ENCODE measurements around the gene SPTLC1.

The SPTLC1 gene

GRCh38 chr9:92077888-92078287, 37.3 kb downstream of the SPTLC1 start:
- no peak for DNase-seq

GRCh38 chr9:92071634-92072033, 43.6 kb downstream of the SPTLC1 start:
- no peak for DNase-seq

GRCh38 chr9:92066168-92066567, 49.0 kb downstream of the SPTLC1 start:
- no peak for DNase-seq

- DNase-seq: no peak
Observed at GRCh38 chr9:92064711-92065110, 50.5 kb downstream of the SPTLC1 start.

GRCh38 chr9:92061184-92061583, 54.0 kb downstream of the SPTLC1 start:
- DNase-seq: no peak

- DNase-seq: no peak
Observed at GRCh38 chr9:92059661-92060060, 55.6 kb downstream of the SPTLC1 start.

GRCh38 chr9:92058723-92059444, 56.3 kb downstream of the SPTLC1 start:
- no peak for DNase-seq

- DNase-seq: no peak
Observed at GRCh38 chr9:92058026-92058425, 57.2 kb downstream of the SPTLC1 start.

- DNase-seq: no peak
Observed at GRCh38 chr9:92057226-92057625, 58.0 kb downstream of the SPTLC1 start.

GRCh38 chr9:92055624-92056023, 59.6 kb downstream of the SPTLC1 start:
- DNase-seq: no peak

- no peak for DNase-seq
Observed at GRCh38 chr9:92048924-92049625, 66.1 kb downstream of the SPTLC1 start.

GRCh38 chr9:92047500-92047899, 67.7 kb downstream of the SPTLC1 start:
- no peak for DNase-seq

- no peak for DNase-seq
Observed at GRCh38 chr9:92046676-92047075, 68.5 kb downstream of the SPTLC1 start.

- no peak for DNase-seq
Observed at GRCh38 chr9:92044936-92045335, 70.3 kb downstream of the SPTLC1 start.

- no peak for DNase-seq
Observed at GRCh38 chr9:92043002-92043401, 72.2 kb downstream of the SPTLC1 start.

- DNase-seq: no peak
Observed at GRCh38 chr9:92042260-92042659, 73.0 kb downstream of the SPTLC1 start.

GRCh38 chr9:92036756-92037155, 78.5 kb downstream of the SPTLC1 start:
- DNase-seq: no peak

GRCh38 chr9:92036411-92036746, 78.8 kb downstream of the SPTLC1 start:
- DNase-seq: no peak

- DNase-seq: no peak
Observed at GRCh38 chr9:92035687-92036410, 79.4 kb downstream of the SPTLC1 start.

GRCh38 chr9:92035146-92035545, 80.1 kb downstream of the SPTLC1 start:
- DNase-seq: no peak

GRCh38 chr9:92033991-92034390, 81.2 kb downstream of the SPTLC1 start:
- no peak for DNase-seq

- no peak for DNase-seq
Observed at GRCh38 chr9:92033307-92033706, 81.9 kb downstream of the SPTLC1 start.

GRCh38 chr9:92032891-92033290, 82.3 kb downstream of the SPTLC1 start:
- no peak for DNase-seq

- no peak for DNase-seq
Observed at GRCh38 chr9:92030367-92030766, 84.8 kb downstream of the SPTLC1 start.

Data from activated T-cell treated with anti-CD3 and anti-CD28 coated beads, Interleukin-2, amount 50 U/mL, for 48 hours (primary cell).